KOPT-K1 (cell line): ENCODE measurements around the gene UTP25.

ENCODE experiments used
- H3K27ac ChIP-seq: fragments of 200-600 bp; sonication (generic); 2 replicates; pipeline ENCODE4 v1.5.1; 2016; ENCODE audit warnings: antibody characterized with exemption, mild to moderate bottlenecking, low read depth, low read length; ENCODE audit not compliant: poor library complexity, severe bottlenecking
- H3K36me3 ChIP-seq: fragments of 200-600 bp; sonication (generic); 2 replicates; pipeline ENCODE4 v1.5.1; 2017; ENCODE audit warnings: antibody characterized with exemption, mild to moderate bottlenecking, low read length, moderate library complexity; ENCODE audit not compliant: insufficient read depth
- H3K9me3 ChIP-seq: fragments of 200-600 bp; sonication (generic); 2 replicates; pipeline ENCODE4 v1.5.1; 2017; ENCODE audit warnings: antibody characterized with exemption, low read length, mild to moderate bottlenecking; ENCODE audit not compliant: insufficient read depth, poor library complexity, severe bottlenecking

Gene UTP25

DNA sequence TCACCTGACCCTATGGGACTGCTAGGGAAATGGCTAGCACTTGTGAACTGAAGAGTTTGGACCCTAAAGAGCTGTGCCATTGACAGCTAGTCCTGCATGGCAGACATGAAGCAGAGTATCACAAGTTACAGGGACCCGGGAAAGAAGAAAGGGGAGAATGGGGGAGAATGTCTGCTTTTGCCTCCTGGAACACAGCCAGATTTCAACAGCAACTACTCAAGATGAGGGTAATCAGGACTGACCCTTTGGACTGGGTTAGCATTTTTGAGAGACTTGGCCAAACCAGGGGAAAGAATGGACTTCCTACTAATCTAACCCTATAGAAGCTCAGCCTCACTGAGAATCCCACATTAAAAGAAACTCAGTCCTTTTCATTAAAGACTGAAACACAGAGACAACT is 8.7 kb upstream of the UTP25 start:
- no peaks in the 10 kb centered on the region for H3K9me3 ChIP-seq
- H3K36me3 ChIP-seq = no peaks in the 10 kb centered on the region
- no peak overlapping the region for H3K27ac ChIP-seq

DNA sequence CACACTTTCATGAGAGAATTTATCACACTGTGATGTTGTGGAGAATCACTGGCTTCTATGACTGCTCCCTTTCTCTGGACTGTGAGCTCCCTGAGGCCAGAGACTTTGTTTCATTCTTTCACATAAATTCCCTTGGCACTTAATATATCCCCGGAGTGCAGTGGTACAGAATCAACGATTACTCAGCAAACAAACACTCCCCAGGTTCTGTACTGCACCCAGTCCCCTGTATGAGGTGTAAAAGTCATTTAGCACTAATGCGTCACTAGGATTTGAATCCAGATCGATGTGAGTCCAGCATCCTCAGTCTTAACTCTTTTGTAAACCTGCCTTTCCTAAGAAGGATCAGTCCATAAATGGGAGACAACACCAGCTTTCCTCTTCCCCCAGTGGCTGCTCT is 6.8 kb upstream of the UTP25 start:
- H3K27ac ChIP-seq = no peak overlapping the region
- no peaks in the 10 kb centered on the region for H3K36me3 ChIP-seq
- H3K9me3 ChIP-seq = no peaks in the 10 kb centered on the region

GRCh38 chr1:209822706-209823105 is 5.1 kb upstream of the UTP25 start:
- Histone ChIP-seq H3K9me3 (no peaks in the 10 kb centered on the region), H3K36me3 (no peaks in the 10 kb centered on the region), H3K27ac (no peak overlapping the region)

DNA sequence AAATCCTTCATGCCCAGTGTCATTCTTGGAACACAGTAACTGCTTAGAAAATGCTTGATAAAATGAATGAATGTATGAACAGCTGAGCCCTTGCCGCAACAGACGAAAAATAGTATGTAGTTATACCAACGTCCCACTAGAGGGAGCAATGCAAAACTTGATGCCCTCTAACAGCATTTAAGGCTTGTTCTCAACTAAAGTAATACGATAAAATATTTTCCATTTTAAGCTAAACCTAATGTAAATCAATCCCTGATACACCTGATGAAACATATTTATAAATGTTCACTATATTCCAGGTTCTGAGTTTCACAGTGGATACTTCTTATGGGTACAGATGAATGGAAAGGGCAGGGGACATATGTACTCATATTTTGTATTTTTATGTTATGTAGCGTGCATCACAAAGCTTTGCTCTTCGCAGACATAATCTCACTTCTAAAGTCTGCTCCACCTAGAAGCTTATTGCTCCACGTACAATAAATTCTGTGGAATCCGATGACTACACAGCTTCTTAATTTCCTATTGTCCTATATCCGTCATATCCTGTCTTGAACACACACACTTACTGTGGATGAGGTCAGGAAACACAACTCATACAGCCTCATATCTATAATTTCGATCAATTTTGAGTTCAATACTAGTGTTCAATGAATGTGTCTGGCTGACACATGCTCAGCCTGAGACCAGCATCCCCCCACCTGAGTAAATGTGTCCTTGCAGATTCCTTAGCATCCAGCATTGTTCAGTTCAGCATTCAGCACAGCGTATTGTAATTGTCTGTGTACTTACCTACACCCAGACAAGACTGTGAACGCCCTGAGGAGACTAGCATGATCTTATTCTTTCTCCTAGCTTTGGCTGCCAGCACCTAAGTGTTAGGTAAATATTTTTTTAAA is 4.4 kb upstream of the UTP25 start:
- no peak overlapping the region for H3K27ac ChIP-seq
- H3K9me3 ChIP-seq = no peaks in the 10 kb centered on the region
- no peaks in the 10 kb centered on the region for H3K36me3 ChIP-seq

- H3K27ac ChIP-seq = no peak overlapping the region
- H3K9me3 ChIP-seq = no peaks in the 10 kb centered on the region
These were observed 2.0 kb upstream of the UTP25 start for GRCh38 chr1:209825591-209826434.

DNA sequence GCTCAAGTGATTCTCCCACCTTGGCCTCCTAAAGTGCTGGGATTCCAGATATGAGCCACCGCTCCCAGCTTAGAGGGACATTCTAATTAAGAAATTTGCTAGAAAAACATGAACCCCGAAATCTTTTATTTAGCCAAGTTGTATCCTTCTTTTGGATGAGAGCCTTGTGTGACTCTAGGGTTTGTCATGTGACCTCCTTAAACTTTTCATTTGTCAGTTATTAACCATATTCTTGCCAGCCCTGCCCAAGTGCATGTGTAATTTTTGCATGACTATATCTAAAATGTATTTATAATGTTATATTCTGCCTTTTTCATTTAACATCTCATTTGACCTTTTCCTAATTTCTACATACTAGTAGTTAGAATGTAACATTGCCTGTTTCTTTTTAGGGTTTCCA is 1.9 kb downstream of the UTP25 start:
- H3K36me3 ChIP-seq = peaks cover 45% of the 10 kb centered on the region
- no peaks in the 10 kb centered on the region for H3K9me3 ChIP-seq
- no peak overlapping the region for H3K27ac ChIP-seq

More at GRCh38 chr1:209825591-209826434, 2.0 kb upstream of the UTP25 start:
- peaks cover 7% of the 10 kb centered on the region for H3K36me3 ChIP-seq

DNA sequence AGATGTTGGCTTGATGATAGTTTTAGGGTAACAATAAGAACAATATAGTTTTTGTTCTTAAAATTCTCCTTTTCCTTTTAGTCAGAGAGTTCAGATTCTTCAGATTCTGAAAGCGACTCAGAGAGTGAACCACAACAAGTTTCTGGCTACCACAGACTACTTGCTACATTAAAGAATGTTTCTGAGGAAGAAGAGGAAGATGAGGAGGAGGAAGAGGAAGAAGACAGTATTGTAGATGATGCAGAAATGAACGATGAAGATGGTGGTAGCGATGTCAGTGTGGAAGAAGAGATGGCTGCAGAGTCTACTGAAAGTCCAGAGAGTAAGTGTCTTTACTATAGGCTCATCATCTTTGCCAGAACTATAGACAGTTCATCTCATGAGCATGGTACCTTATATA is 3.0 kb downstream of the UTP25 start:
- H3K9me3 ChIP-seq = no peaks in the 10 kb centered on the region
- H3K36me3 ChIP-seq = peaks cover 55% of the 10 kb centered on the region
- no peak overlapping the region for H3K27ac ChIP-seq

DNA sequence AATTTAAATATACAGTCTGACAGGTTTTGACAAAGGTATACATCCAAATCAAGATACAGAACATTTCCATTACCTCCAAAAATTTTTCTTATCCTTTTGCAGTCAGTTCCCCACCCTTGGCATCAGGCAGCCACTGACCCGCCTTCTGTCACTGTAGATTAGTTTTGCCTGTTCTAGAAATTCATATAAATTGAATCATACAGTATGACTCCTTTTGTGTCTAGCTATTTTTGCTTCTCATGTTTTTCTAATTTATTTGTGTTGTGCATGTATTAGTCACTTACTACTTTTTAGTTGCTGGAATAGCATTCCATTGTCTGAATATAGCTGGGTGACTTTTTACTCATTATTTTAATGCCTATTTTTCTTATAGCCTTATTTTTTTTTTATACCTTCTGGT is 3.8 kb downstream of the UTP25 start:
- Histone ChIP-seq H3K27ac (no peak overlapping the region), H3K9me3 (no peaks in the 10 kb centered on the region), H3K36me3 (peaks cover 64% of the 10 kb centered on the region)

- Histone ChIP-seq H3K9me3 (no peaks in the 10 kb centered on the region), H3K36me3 (peaks cover 99% of the 10 kb centered on the region), H3K27ac (no peak overlapping the region)
These were observed 8.1 kb downstream of the UTP25 start for GRCh38 chr1:209835782-209836298.

- peaks cover 100% of the 10 kb centered on the region for H3K36me3 ChIP-seq
- no peak overlapping the region for H3K27ac ChIP-seq
- H3K9me3 ChIP-seq = no peaks in the 10 kb centered on the region
These were observed 9.9 kb downstream of the UTP25 start for GRCh38 chr1:209837671-209838070.

DNA sequence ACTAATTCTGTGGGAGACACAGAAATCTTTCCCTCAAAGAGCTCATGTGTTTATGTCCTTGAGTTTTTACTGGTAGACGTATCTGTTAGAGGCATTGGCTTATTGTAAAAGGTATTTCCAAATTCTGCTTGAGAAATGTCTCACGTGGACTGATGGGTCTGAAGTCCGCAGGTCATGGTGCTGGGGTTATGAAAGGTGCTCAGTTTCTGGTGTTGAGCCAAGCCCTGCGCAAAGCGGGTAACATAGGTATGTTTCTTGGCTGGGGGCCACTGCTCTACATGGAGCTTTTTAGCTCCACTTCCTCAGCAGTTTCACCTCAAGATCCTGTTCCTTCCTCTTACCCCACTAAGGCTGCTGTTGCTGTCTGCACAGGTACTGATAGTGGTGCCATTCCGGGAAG is 10.8 kb downstream of the UTP25 start:
- Histone ChIP-seq H3K36me3 (peaks cover 100% of the 10 kb centered on the region), H3K27ac (no peak overlapping the region), H3K9me3 (no peaks in the 10 kb centered on the region)

GRCh38 chr1:209839875-209840546 is 12.2 kb downstream of the UTP25 start:
- H3K27ac ChIP-seq = no peak overlapping the region
- H3K36me3 ChIP-seq = peaks cover 98% of the 10 kb centered on the region
- no peaks in the 10 kb centered on the region for H3K9me3 ChIP-seq

DNA sequence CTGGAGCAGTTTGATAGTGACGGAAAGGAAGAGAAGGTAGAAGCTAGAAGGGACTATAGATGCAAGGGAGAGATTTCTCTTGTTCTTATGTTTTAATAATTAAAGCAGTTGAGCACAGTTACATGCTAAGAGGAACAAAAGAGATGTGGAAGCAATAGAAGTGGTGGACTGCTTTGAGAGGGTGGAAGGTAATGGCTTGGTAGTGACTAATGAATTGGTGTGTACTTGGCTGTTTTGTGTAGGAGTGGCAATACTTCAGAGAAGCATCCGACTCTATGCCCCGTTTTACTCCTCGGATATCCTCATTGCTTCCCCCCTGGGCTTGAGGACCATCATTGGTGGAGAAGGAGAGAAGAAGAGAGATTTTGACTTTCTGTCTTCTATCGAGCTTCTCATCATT is 12.8 kb downstream of the UTP25 start:
- Histone ChIP-seq H3K27ac (no peak overlapping the region), H3K36me3 (peaks cover 98% of the 10 kb centered on the region), H3K9me3 (no peaks in the 10 kb centered on the region)

- Histone ChIP-seq H3K36me3 (peaks cover 97% of the 10 kb centered on the region), H3K27ac (no peak overlapping the region), H3K9me3 (no peaks in the 10 kb centered on the region)
These were observed 17.1 kb downstream of the UTP25 start for GRCh38 chr1:209844695-209845407.
